Measurements from ENCODE around the gene ALDH8A1.

DNA sequence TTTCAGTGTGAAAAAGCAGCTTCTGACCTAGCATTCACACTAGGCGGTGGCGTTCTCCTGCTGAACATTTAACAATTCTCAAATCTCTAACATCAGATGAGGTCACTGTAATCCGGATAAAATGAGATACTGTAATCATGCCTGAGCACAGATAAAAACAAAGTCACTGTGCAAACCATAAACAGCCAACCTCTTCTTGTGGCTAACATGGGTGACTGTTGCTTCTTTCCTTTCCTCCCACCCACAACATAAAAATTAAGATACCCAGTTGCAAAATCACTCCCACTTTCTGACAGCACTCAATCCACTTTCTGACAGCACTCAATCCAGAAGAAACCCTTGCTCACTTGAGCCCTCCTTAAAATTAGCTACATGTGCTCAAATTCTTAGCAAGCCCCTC, 11.5 kb upstream of the ALDH8A1 start:
- TF ChIP-seq HDAC2 (IDR thresholded peaks at IDR 0.05): no peak
- no peak for TF ChIP-seq ZFP36 (IDR thresholded peaks at IDR 0.05; ENCODE audit: borderline replicate concordance, partially characterized antibody)
- TF ChIP-seq EHMT2 (IDR thresholded peaks at IDR 0.05; ENCODE audit: low read depth): no peak
- no peak for TF ChIP-seq POLR2A (IDR thresholded peaks at IDR 0.05; ENCODE audit: low read length)
- TF ChIP-seq MAX (IDR thresholded peaks at IDR 0.05): no peak
- TF ChIP-seq, protein P1, sequence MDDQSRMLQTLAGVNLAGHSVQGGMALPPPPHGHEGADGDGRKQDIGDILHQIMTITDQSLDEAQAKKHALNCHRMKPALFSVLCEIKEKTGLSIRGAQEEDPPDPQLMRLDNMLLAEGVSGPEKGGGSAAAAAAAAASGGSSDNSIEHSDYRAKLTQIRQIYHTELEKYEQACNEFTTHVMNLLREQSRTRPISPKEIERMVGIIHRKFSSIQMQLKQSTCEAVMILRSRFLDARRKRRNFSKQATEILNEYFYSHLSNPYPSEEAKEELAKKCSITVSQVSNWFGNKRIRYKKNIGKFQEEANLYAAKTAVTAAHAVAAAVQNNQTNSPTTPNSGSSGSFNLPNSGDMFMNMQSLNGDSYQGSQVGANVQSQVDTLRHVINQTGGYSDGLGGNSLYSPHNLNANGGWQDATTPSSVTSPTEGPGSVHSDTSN (IDR thresholded peaks at IDR 0.05): no peak
- no peak for TF ChIP-seq TP53 (CRISPR knock-in tag; IDR thresholded peaks at IDR 0.05)
- TF ChIP-seq MYC (IDR thresholded peaks at IDR 0.05; ENCODE audit: borderline replicate concordance, low read length): no peak
- TF ChIP-seq CTCF (IDR thresholded peaks at IDR 0.05): no peak
- no peak for TF ChIP-seq CEBPB (IDR thresholded peaks at IDR 0.05)
- TF ChIP-seq HOXB13 (CRISPR knock-in tag; IDR thresholded peaks at IDR 0.05; ENCODE audit: low read depth): no peak
- TF ChIP-seq CHD2 (IDR thresholded peaks at IDR 0.05; ENCODE audit: low read length, partially characterized antibody): no peak

All from A549 (cell line).